H7 (cell line): ENCODE data around the gene PCBD2. TPM values are rescaled to one million over a fixed set of nuclear protein-coding genes. Genes with fewer than 3 reads are reported as not detected.

Experiments
- DNase-seq: peaks from one replicate; pipeline ENCODE4 v3.0.0; 2012
- H3K27me3 ChIP-seq: 2 replicates; pipeline ENCODE4 v1.6.0; 2011; ENCODE audit warnings: mild to moderate bottlenecking, low read length; ENCODE audit not compliant: control insufficient read depth, insufficient read depth
- H3K36me3 ChIP-seq: replicated peaks from 2 replicates; pipeline ENCODE4 v1.5.1; 2011; ENCODE audit warnings: low read length; ENCODE audit not compliant: control insufficient read depth, insufficient read depth
- H3K4me3 ChIP-seq: 2 replicates; pipeline ENCODE4 v1.5.1; 2011; ENCODE audit warnings: low read depth, mild to moderate bottlenecking, control low read depth, low read length, moderate library complexity; ENCODE audit not compliant: insufficient read depth
- total RNA-seq: library from RNA; depleted of rRNA; stranded (reverse); fragments of >200 nt; shearing (Covaris generic); gene quantifications from 2 replicates; pipeline ENCODE4 v1.2.3, GENCODE V29; 2014

The PCBD2 gene
- total RNA-seq, 1 experiment from 2014 or later, result 8.5 TPM

DNA sequence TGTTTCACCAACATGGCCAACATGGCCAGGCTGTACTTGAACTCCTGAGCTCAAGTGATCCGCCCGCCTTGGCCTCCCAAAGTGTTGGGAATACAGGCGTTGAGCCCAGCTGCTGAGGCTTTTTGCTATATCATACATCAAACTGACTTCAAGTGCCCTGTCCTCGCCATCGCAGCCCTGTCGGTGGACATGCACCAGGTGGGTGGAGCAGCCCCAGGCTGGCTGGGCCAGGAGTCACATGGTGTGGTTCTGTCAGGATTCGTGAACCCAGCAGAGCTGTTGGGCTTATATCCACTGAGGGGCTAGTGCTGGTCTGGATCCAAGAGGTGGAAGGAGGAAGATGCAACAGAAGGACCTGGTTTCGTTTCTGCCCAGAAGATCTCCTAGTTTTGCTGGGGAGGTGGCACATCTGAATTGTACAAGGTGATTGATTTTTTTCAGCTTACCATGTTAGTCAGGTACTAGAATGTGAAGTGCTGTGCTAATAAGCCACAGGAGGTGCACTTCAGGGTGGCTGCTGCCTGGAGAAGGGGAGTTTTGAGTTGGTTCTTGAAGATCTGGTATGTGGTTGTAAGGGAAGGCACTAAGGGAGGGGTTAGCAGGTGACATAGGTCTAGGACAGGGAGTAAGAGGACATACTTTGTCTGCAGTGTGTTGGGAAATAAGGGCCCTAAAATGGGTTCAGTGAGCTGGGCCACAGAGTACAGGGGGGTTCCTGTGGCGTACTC is 16.1 kb downstream of the PCBD2 start:
- Histone ChIP-seq H3K4me3 (no peak overlapping the region), H3K36me3 (no peaks in the 10 kb centered on the region; the same call in none of the 2 replicates), H3K27me3 (no peaks in the 10 kb centered on the region)
- no peak for DNase-seq

DNA sequence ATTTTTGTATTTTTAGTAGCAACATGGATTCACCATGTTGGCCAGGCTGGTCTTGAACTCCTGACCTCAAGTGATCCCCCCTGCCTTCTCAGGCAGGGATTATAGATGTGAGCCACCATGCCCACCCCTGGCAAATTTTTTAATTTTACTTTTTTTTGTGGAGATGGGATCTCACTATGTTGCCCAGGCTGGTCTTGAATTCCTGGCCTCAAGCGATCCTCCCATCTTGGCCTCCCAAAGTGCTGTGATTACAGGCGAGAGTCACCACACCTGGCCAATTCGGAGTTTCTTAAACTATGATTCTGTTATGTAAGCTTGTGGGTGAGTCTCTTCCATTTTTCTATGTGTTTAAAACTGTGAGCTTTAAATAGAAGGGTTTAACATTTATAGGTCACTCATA is 27.6 kb downstream of the PCBD2 start:
- no peak overlapping the region for H3K4me3 ChIP-seq
- no peak for DNase-seq
- no peaks in the 10 kb centered on the region for H3K27me3 ChIP-seq
- H3K36me3 ChIP-seq, result no peaks in the 10 kb centered on the region

DNA sequence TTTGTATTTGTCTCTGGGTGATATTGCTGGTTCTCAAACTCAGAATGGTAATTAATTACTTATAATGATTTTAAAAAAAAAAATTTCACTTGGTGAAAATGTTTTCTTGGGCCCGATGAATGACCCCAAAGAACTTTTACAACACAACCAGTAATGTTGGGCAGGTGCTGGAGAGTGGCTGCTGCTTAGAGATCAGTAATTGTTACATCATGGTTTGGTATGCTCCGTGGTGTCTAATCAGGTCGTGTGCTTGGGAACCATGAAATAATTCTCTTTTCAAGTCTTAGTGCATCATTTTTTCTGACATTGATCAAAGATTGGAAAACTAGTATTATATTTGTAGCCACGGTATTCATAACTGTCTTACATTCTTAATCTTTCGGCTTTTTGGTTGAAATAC is 29.3 kb downstream of the PCBD2 start:
- Histone ChIP-seq H3K4me3 (no peak overlapping the region), H3K27me3 (no peaks in the 10 kb centered on the region), H3K36me3 (no peaks in the 10 kb centered on the region)
- no peak for DNase-seq

DNA sequence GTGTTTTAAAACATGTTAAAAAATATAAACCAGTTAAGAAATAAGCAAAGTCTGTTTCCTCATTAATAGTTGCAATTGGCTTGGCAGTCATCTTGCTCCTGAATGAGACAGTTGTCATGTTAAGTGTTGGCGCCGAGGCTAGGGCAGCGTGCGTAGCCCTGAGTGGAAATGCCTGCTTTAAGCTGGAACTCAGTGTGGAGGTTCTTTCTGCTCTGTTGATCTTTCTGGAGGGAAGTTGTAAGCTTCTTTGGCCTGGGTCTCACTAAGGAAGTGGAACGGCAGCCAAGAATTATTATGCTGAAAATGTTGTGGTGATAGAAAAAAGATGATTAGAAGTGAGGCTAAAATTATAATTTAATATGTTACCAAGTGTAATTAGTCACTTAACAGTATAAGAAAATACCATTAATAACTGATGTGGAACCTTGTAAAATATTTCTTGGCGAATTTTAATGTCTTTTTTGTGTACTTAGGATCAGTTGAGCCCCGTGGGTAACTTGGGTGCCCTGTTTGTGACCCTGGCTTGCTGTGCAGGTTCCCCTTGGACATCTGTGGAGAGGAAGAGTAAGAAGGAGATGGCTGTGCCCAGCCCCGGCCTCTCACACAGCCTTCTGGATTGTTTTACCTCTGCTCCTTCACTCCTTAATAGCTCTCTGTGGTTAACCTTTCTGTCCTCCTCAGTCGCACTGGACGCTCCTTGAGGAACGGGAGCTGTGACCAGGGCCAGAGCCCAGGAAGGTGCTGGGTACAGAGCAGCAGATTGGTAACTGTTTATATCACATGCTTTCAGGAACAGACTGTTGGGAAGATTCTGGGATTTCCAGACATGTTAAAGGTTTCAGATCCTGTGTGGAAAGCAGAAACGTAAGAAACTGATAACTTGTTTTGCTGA is 31.0 kb downstream of the PCBD2 start:
- no peak overlapping the region for H3K4me3 ChIP-seq
- no peaks in the 10 kb centered on the region for H3K27me3 ChIP-seq
- no peaks in the 10 kb centered on the region for H3K36me3 ChIP-seq
- no peak for DNase-seq

DNA sequence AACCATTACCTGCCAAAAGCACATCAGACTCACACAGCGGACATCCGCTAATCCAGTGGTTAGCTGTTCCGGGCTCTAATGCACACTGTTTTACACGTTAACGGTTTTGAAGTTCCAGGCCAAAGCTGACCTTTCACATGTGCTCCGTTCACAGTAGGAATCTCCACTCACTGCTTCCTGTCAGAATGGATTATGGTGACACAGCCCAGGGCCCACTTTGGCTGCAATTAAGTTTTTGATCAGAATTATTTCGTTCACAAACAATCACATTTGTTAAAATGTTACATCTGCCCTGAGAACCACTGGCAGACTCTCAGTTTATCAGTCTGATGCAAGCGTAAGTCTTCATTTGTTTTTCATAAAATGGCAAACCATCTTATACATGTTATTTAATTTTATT is 32.6 kb downstream of the PCBD2 start:
- no peak for DNase-seq
- H3K27me3 ChIP-seq, result no peaks in the 10 kb centered on the region
- no peaks in the 10 kb centered on the region for H3K36me3 ChIP-seq
- no peak overlapping the region for H3K4me3 ChIP-seq

DNA sequence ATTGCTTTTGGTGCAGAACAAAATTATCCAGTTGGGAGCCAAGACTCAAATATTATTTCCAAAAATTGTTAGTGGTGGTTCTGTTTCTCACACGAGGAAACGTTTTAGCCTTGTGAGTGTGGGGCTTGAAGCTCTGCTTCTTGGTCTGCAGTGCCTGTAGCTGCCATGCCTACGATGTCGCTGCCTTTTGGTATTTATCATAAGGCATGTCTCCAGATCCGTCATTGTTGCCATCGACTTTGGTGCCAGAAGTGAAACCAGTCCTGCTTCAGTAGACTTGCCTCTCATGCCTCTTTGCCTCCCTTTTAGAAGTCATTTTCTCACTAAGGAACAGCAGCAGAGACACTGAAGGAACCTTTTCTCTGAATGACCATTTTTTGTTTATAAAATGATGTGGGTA is 33.1 kb downstream of the PCBD2 start:
- no peak for DNase-seq
- Histone ChIP-seq H3K27me3 (no peaks in the 10 kb centered on the region), H3K4me3 (no peak overlapping the region), H3K36me3 (no peaks in the 10 kb centered on the region)

DNA sequence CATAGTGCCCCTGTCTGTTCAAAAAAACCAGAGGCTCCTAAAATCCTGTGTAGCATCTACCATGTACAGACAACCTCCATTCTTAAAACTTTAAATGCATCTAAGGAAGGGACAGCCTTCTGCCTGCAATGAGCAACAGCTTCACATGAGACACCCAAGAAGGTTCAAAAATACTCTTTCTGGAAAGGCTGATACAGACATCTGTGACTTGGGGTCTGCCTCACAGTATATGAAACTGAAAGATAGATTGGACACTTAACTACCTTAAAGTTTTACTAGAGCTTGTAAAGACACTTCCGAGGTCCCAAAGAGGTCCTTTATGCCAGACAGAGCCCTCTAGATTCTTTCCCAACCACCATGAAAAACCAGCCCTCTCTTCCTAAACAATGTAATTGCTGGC is 34.6 kb downstream of the PCBD2 start:
- DNase-seq, result no peak
- Histone ChIP-seq H3K36me3 (no peaks in the 10 kb centered on the region), H3K4me3 (no peak overlapping the region), H3K27me3 (no peaks in the 10 kb centered on the region)

DNA sequence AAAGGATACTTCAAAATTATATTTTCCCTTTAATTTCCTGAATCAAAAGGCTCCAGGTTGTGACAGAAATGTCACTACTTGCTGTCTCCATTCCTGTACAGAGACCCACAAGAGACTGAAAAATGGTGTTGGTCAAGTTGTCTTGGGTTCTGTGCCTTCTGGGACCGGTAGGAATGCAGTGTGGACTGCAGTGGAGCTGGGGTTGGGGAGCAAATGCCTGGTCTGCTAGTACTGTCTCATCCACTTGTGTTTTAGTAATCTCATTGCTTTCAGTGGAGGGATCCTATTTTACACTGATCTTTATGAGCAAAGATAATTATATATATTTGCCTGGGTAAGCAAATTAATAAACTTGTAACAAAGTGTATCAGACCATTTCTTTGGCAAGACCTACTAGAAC is 38.6 kb downstream of the PCBD2 start:
- no peak for DNase-seq
- Histone ChIP-seq H3K27me3 (no peaks in the 10 kb centered on the region), H3K36me3 (no peaks in the 10 kb centered on the region), H3K4me3 (no peak overlapping the region)

DNA sequence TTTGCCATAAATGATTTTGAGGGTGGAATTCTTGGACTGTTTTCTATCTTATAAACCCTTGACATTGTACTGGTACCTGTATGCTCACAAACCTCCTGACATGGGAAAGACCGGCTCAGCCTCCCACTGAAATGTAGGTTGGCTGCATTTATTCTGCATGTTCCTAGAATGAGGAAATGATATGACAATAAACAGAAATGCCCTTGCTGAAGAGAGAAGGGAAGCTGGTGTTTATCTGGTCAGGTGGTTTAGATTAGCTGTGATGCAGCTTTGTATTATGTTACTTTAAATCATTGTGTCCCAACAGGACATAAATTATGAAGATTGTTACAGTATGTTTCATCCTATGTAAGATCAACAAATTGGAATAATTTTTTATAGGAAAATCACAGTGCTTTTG is 39.7 kb downstream of the PCBD2 start:
- H3K4me3 ChIP-seq, result no peak overlapping the region
- DNase-seq, result no peak
- H3K27me3 ChIP-seq, result no peaks in the 10 kb centered on the region
- no peaks in the 10 kb centered on the region for H3K36me3 ChIP-seq

DNA sequence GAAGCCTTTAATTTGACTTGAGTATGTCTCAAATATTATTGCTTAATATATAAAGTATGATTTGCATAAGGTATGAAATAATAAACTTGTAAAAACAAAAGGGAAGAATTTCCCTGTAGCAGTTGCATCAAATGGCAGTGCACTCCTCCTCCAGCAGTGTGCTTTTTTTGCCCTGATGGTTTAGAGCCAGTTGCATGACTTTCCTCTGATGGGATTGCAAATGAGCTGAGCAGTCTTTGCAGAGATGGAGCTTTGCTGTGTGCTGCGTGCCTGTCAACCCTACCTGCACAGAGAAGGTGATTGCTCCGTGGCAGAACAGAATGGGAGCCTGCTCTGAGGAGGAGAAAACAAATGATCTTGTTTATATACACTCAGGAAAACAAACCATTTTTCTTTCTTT is 40.1 kb downstream of the PCBD2 start:
- Histone ChIP-seq H3K36me3 (no peaks in the 10 kb centered on the region), H3K4me3 (no peak overlapping the region), H3K27me3 (no peaks in the 10 kb centered on the region)
- DNase-seq, result no peak

DNA sequence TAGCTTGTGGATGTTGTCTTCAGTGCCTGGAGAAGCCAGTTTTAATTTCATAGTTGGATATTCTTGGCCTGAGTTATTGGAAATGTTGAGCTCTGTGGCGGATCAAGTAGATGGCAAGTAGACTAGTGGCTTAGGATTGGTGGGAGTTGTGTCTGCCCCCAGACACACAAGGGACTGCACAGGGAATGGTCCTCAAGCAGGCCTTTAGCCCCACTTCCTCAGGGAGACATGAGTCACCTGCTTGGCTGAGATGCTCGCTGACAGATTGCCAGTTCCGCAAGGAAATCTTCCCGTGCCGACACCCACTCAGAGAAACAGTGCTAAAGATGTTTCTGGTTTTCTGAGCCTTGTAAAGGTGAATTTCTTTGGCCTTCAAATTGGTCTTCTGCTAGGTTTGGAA is 44.0 kb downstream of the PCBD2 start:
- Histone ChIP-seq H3K4me3 (no peak overlapping the region), H3K36me3 (no peaks in the 10 kb centered on the region), H3K27me3 (no peaks in the 10 kb centered on the region)
- DNase-seq, result no peak

DNA sequence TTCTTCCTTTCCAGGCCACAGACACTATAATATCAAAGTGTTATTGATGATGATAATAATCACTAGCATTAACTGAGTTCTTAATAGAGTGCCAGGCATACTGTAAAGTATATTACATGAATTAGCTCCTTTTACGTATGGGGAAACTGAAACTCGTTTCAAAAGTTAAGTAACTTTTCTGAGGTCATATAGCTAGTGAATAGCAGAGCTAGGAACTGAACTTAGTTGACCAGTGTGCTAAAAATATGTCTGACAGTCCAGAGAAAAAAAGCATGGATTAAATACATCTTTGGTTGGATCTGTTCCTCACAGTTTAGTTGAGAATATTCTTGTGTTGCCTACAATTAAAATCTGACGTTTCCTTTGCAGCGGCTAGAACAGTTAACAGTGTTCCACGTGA is 44.4 kb downstream of the PCBD2 start:
- Histone ChIP-seq H3K27me3 (no peaks in the 10 kb centered on the region), H3K4me3 (no peak overlapping the region), H3K36me3 (no peaks in the 10 kb centered on the region)
- DNase-seq, result no peak

DNA sequence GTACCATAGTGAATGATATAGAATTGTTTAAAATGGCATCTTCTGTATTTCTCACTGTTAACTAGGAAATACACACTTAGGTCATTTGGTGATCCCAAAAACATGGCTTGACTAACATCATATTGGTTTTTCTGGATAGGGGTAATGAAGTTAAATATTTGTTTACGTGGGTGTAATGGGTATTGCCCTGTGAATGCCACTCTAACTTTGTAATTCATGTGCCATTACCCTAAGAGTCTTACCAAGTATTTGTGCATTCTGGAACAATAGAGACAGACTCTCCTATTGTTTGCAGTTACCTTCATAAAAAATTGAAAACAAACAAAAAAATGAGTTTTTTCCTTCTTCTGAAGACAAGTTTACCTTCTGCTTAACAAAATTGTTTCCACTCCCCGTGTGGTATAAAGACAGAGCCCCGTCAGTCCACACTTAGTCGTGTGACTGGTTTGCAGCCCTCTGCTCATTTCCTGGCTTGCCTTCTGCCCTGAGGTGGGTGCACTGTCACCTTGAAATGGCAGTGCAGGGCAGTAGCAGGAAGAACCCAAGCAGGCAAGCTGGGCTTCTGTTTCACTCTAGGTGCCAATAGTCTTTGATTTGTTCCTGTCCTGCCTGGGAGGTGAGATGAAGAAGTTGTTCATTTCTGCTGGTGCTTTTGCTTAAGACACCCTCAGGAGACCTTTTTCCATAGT is 53.1 kb downstream of the PCBD2 start:
- Histone ChIP-seq H3K27me3 (no peaks in the 10 kb centered on the region), H3K36me3 (no peaks in the 10 kb centered on the region; the same call in 1 of the 2 replicates), H3K4me3 (no peak overlapping the region)
- no peak for DNase-seq

DNA sequence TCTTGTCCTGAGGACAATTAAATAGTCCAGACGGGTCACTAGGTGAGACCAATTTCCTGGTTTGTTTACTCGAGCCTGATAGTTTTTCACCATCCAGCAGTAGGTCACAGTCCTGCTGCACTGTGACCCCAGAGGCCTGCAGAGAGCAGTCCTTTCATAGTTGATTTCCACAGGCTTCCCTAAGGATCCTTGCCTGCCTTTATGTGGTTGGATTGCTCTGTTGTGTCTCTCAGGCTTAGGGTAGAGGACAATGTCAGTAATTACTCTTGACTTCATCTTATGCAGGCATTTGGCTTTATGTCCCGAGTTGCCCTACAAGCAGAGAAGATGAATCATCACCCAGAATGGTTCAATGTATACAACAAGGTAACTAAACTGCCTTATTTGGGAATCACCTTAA is 53.8 kb downstream of the PCBD2 start:
- peak; percentile 48 for DNase-seq
- Histone ChIP-seq H3K27me3 (no peaks in the 10 kb centered on the region), H3K36me3 (no peaks in the 10 kb centered on the region; the same call in 1 of the 2 replicates), H3K4me3 (no peak overlapping the region)

DNA sequence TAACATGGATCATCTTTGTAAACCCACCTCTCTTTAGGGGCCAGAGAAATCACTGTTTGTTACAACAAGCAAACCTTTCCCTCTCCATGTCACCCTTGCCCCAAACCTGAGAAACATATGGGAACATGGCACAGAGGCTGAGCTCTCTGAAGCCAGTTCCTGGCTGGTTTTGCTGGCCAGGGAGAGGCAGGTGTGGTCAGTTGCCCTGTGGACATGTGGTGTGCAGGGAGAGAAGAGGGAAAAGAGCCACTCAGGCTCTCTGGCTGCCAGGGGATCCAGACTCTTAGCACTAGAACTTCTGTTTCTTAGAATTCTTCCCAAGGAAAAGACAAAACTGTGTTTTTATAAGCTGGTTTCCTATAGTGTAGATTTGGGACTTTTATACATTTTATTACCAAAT is 58.2 kb downstream of the PCBD2 start:
- DNase-seq, result no peak
- Histone ChIP-seq H3K27me3 (no peaks in the 10 kb centered on the region), H3K36me3 (no peaks in the 10 kb centered on the region; the same call in 1 of the 2 replicates), H3K4me3 (no peak overlapping the region)
